SK-N-SH (cell line): Measurements from ENCODE around the gene SHC3. TPM values are rescaled to one million over a fixed set of nuclear protein-coding genes. Genes with fewer than 3 reads are reported as not detected.

Experiments
- CTCF ChIA-PET: fragments of 300-600, 350-600 bp; formaldehyde crosslinking; extraction: SDS; loops from one replicate; lab custom pipeline; 2021; lab: Yijun Ruan, JAX
- POLR2A ChIA-PET: fragments of 350-600 bp; sonication (Branson Sonifier 250); formaldehyde crosslinking; extraction: SDS; loops from one replicate; lab custom pipeline; 2020; ENCODE audit warnings: antibody characterized with exemption, inconsistent platforms; lab: Yijun Ruan, JAX
- DNase-seq: peaks from one replicate; pipeline ENCODE4 v3.0.0; 2012
- H2AFZ ChIP-seq: fragments of 200-600 bp; sonication (generic); 2 replicates; pipeline ENCODE4 v1.8.1; 2016; ENCODE audit warnings: antibody characterized with exemption, mild to moderate bottlenecking, low read depth
- H3F3A ChIP-seq: fragments of 200-600 bp; sonication (generic); replicated peaks from 2 replicates; pipeline ENCODE3; 2016; ENCODE audit warnings: antibody characterized with exemption, mild to moderate bottlenecking; ENCODE audit not compliant: insufficient read depth
- H3K27ac ChIP-seq, 2 experiments: fragments of 200-500 bp in 1 of 2; fragments of 200-600 bp in 1 of 2; sonication (Bioruptor generic) in 1 of 2; sonication (generic), shearing (Covaris generic) in 1 of 2; 2 replicates each; pipeline versions ENCODE4 v1.5.1 to v1.6.1; 2014 to 2016; ENCODE audit warnings: low read depth in 2 of 2, inconsistent platforms in 1 of 2, low read length in 1 of 2, mild to moderate bottlenecking in 1 of 2, mixed read lengths in 1 of 2
- H3K27me3 ChIP-seq: fragments of 200-600 bp; sonication (generic), shearing (Covaris generic); 2 replicates; pipeline ENCODE4 v1.6.1; 2016; ENCODE audit warnings: mixed run types; ENCODE audit not compliant: insufficient read depth
- H3K36me3 ChIP-seq, 2 experiments: fragments of 200-500 bp in 1 of 2; fragments of 200-600 bp in 1 of 2; sonication (Bioruptor generic) in 1 of 2; sonication (generic) in 1 of 2; replicated peaks in 1 of 2; 2 replicates each; pipeline versions ENCODE3 to v1.5.1; 2014 to 2016; ENCODE audit warnings: low read length in 1 of 2, mild to moderate bottlenecking in 1 of 2; ENCODE audit not compliant: insufficient read depth in 2 of 2, control insufficient read depth in 1 of 2
- H3K4me1 ChIP-seq, 2 experiments: fragments of 200-500 bp in 1 of 2; fragments of 200-600 bp in 1 of 2; sonication (Bioruptor generic) in 1 of 2; sonication (generic), shearing (Covaris generic) in 1 of 2; 2 replicates each; pipeline versions ENCODE4 v1.5.1 to v1.6.1; 2014 to 2016; ENCODE audit warnings: low read depth in 1 of 2, low read length in 1 of 2, mixed run types in 1 of 2; ENCODE audit not compliant: insufficient read depth in 2 of 2, control insufficient read depth in 1 of 2
- H3K4me2 ChIP-seq: fragments of 200-600 bp; sonication (generic), shearing (Covaris generic); 2 replicates; pipeline ENCODE4 v1.6.1; 2017; ENCODE audit warnings: mixed run types
- H3K4me3 ChIP-seq, 2 experiments: fragments of 200-500 bp in 1 of 2; fragments of 200-600 bp in 1 of 2; sonication (Bioruptor generic) in 1 of 2; sonication (generic), shearing (Covaris generic) in 1 of 2; 2 replicates each; pipeline versions ENCODE4 v1.5.1 to v1.8.1; 2014 to 2016; ENCODE audit warnings: low read depth in 2 of 2, inconsistent platforms in 1 of 2, low read length in 1 of 2, mild to moderate bottlenecking in 1 of 2, mixed read lengths in 1 of 2, moderate library complexity in 1 of 2
- H3K79me2 ChIP-seq: fragments of 200-600 bp; sonication (generic); 2 replicates; pipeline ENCODE4 v1.8.1; 2017; ENCODE audit warnings: mild to moderate bottlenecking; ENCODE audit not compliant: insufficient read depth
- H3K9ac ChIP-seq: fragments of 200-600 bp; sonication (generic); 2 replicates; pipeline ENCODE4 v1.6.1; 2017; ENCODE audit warnings: mixed run types
- H3K9me2 ChIP-seq: fragments of 200-600 bp; sonication (generic); 2 replicates; pipeline ENCODE4 v1.6.1; 2017; ENCODE audit warnings: mixed run types
- H3K9me3 ChIP-seq: fragments of 200-600 bp; sonication (generic); 2 replicates; pipeline ENCODE4 v1.6.1; 2017; ENCODE audit warnings: mixed run types, mild to moderate bottlenecking, moderate library complexity
- H4K20me1 ChIP-seq: fragments of 200-600 bp; sonication (generic); 2 replicates; pipeline ENCODE4 v1.6.1; 2017; ENCODE audit warnings: mild to moderate bottlenecking, mixed run types; ENCODE audit not compliant: insufficient read depth
- JUND ChIP-seq: IDR thresholded peaks from 2 replicates; pipeline ENCODE4 v1.4.0; 2012
- MXI1 ChIP-seq: IDR thresholded peaks from 2 replicates; pipeline ENCODE4 v1.6.1; 2012; ENCODE audit warnings: mild to moderate bottlenecking, low read depth, low read length, improper control_type of control experiment
- NRF1 ChIP-seq: IDR thresholded peaks from 2 replicates; pipeline ENCODE4 v1.6.1; 2012; ENCODE audit warnings: low read depth, mild to moderate bottlenecking, low read length
- POLR2AphosphoS5 ChIP-seq: IDR thresholded peaks from 2 replicates; pipeline ENCODE4 v1.6.1; 2012; ENCODE audit warnings: low read depth, low read length
- RAD21 ChIP-seq: IDR thresholded peaks from 2 replicates; pipeline ENCODE4 v1.6.1; 2012; ENCODE audit warnings: mild to moderate bottlenecking, low read length
- SMC3 ChIP-seq: IDR thresholded peaks from 2 replicates; pipeline ENCODE4 v1.6.1; 2012; ENCODE audit warnings: low read depth, low read length, improper control_type of control experiment
- TCF12 ChIP-seq: IDR thresholded peaks from 2 replicates; pipeline ENCODE4 v1.4.0; 2012
- WGBS: methylation state at CpG from one replicate; pipeline ENCODE4 v1.1.6; 2017; ENCODE audit warnings: low lambda C conversion rate; 5-methylcytosine and 5-hydroxymethylcytosine counted together
- polyA plus RNA-seq, 3 experiments: library from polyadenylated mRNA; depleted of rRNA; stranded (reverse); fragments of >200 nt; gene quantifications; 2 replicates each; pipeline ENCODE4 v1.2.3, GENCODE V29; 2012
- TF ChIP-seq, protein P1 (sequence below): IDR thresholded peaks from 2 replicates; pipeline ENCODE4 v1.4.0; 2012; ENCODE audit warnings: low read depth, borderline replicate concordance
- TF ChIP-seq, protein P2 (sequence below): fragments of 150-350 bp; IDR thresholded peaks from 2 replicates; pipeline ENCODE4 v1.6.1; 2016; ENCODE audit warnings: mild to moderate bottlenecking, low read depth, low read length

SHC3 gene
- polyA plus RNA-seq, 1 of the 3 experiments (the other 2 are of a cell fraction) = 3.2 TPM

DNA sequence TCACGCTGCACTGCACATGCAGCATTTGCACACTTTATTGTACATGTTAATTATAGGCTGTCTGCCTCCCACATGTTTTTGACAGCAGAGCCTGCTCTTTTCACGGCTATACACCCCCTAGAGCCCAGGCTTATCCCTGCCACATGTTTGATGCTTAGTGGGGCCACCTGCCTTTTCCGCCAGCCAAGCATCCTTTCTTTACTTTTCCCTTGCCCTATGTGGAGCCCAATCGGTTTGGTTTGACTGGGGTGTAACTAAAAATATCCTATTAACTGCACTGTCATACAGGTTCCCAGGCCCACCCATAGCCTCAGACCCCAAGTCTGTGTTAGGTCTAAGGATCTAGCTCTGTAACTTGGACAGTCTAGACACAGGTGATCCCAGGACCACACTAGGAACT, 206.2 kb downstream of the SHC3 start:
- Histone ChIP-seq H2AFZ (no peak overlapping the region), H3K4me1 (no peaks in the 10 kb centered on the region; a peak in 1 of 4 replicates), H3K4me2 (no peak overlapping the region), H3K27me3 (no peaks in the 10 kb centered on the region; the same call in 1 of the 2 replicates), H3F3A (no peaks in the 10 kb centered on the region), H3K9me3 (no peaks in the 10 kb centered on the region)
- CTCF ChIA-PET = no interaction called here
- no peak for TF ChIP-seq POLR2AphosphoS5
- no peak for TF ChIP-seq RAD21
- TF ChIP-seq SMC3 = no peak
- TF ChIP-seq, protein P1, sequence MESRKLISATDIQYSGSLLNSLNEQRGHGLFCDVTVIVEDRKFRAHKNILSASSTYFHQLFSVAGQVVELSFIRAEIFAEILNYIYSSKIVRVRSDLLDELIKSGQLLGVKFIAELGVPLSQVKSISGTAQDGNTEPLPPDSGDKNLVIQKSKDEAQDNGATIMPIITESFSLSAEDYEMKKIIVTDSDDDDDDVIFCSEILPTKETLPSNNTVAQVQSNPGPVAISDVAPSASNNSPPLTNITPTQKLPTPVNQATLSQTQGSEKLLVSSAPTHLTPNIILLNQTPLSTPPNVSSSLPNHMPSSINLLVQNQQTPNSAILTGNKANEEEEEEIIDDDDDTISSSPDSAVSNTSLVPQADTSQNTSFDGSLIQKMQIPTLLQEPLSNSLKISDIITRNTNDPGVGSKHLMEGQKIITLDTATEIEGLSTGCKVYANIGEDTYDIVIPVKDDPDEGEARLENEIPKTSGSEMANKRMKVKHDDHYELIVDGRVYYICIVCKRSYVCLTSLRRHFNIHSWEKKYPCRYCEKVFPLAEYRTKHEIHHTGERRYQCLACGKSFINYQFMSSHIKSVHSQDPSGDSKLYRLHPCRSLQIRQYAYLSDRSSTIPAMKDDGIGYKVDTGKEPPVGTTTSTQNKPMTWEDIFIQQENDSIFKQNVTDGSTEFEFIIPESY = no peak
- no peak for TF ChIP-seq NRF1
- TF ChIP-seq MXI1 = no peak
- TF ChIP-seq, all 33 proteins: peak for 0
- Histone ChIP-seq H3K4me3 (no peak overlapping the region), H3K79me2 (no peaks in the 10 kb centered on the region), H3K27ac (no peak overlapping the region), H3K36me3 (no peaks in the 10 kb centered on the region), H4K20me1 (no peaks in the 10 kb centered on the region), H3K9ac (no peak overlapping the region), H3K9me2 (no peaks in the 10 kb centered on the region)
- WGBS = 72% methylated on average over 4 of the region's 4 CpGs
- no peak for DNase-seq
- POLR2A ChIA-PET = no interaction called here

DNA sequence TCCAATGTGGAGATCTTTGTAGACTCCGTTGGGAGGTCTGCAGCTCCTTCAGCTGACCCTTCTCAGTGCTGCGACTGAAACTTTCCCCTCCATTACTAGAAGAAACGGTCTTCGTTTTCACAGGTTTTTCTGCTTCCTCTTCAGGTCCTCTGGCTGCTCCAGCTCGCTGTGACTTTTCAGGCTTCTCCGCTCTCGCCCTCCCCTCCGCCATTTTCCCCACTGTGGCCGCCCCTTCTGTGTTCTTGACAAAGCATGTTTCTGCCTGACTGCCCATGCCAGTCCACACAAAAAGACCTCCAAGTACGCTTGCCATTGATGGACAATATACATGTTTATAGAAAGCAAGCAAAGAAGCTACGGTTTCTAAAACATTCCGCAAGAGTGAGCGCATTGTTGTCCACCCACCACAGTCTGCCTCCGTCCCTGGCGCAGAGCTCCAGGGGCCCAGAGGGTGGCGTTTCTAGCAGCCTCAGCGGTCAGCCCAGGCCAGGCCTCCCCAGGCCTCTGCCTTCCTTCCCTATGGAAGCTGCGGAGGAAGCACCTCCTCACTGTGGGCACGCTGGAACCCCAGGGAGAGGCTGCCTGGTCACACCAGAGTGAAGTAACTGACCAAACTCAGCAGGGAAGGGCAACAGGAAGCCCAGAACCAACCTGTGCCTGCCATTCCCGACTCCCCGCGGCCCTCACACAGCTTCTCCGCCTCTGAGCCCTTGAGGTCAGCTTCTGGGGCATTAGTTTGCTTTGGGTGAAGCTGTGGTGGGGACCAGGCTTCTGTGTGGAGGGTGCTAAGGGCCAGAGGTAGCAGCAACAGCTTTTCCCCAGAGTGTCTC, 207.3 kb downstream of the SHC3 start:
- DNase-seq = no peak
- no peak overlapping the region for H3K4me2 ChIP-seq
- WGBS = 86% methylated on average over 18 of the region's 23 CpGs

More for the DNA sequence above, 207.3 kb downstream of the SHC3 start:
- H3K27me3 ChIP-seq = no peaks in the 10 kb centered on the region; the same call in 1 of the 2 replicates
- H3F3A ChIP-seq = no peaks in the 10 kb centered on the region
- no peaks in the 10 kb centered on the region for H3K79me2 ChIP-seq
- no peak overlapping the region for H2AFZ ChIP-seq
- H4K20me1 ChIP-seq = no peaks in the 10 kb centered on the region
- H3K27ac ChIP-seq = no peak overlapping the region
- POLR2A ChIA-PET = no interaction called here
- no peak for TF ChIP-seq MXI1
- no peak for TF ChIP-seq JUND
- TF ChIP-seq, protein P2, sequence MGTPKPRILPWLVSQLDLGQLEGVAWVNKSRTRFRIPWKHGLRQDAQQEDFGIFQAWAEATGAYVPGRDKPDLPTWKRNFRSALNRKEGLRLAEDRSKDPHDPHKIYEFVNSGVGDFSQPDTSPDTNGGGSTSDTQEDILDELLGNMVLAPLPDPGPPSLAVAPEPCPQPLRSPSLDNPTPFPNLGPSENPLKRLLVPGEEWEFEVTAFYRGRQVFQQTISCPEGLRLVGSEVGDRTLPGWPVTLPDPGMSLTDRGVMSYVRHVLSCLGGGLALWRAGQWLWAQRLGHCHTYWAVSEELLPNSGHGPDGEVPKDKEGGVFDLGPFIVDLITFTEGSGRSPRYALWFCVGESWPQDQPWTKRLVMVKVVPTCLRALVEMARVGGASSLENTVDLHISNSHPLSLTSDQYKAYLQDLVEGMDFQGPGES = no peak
- no peak for TF ChIP-seq TCF12
- TF ChIP-seq, all 33 proteins: peak for 0
- H3K36me3 ChIP-seq = no peaks in the 10 kb centered on the region
- no peaks in the 10 kb centered on the region for H3K9me3 ChIP-seq
- no peak overlapping the region for H3K9ac ChIP-seq
- CTCF ChIA-PET = interaction anchor here (0.8 kb wide), 1 partner anchor 17 kb away, joined by 3 read pairs; no protein-coding TSS in a partner anchor
- H3K4me1 ChIP-seq = no peaks in the 10 kb centered on the region; a peak in 1 of 4 replicates
- no peak overlapping the region for H3K4me3 ChIP-seq
- no peaks in the 10 kb centered on the region for H3K9me2 ChIP-seq
